SJCRH30 (cell line): ENCODE results near the gene RARB. TPM values are rescaled to one million over a fixed set of nuclear protein-coding genes. Genes with fewer than 3 reads are reported as not detected.

Source experiments
- DNase-seq, 2 experiments: peaks; one replicate each; pipeline ENCODE4 v3.0.0-alpha.2; 2015 to 2020
- H3K27ac ChIP-seq: fragments of 250-450 bp; sonication (Bioruptor Pico); 2 replicates; pipeline ENCODE4 v1.5.1; 2020; ENCODE audit warnings: mild to moderate bottlenecking, moderate library complexity
- H3K27me3 ChIP-seq: fragments of 250-450 bp; sonication (Bioruptor Pico); 2 replicates; pipeline ENCODE4 v1.5.1; 2020; ENCODE audit warnings: mild to moderate bottlenecking, moderate library complexity
- H3K36me3 ChIP-seq: fragments of 250-450 bp; sonication (Bioruptor Pico); 2 replicates; pipeline ENCODE4 v1.5.1; 2020; ENCODE audit warnings: mild to moderate bottlenecking, moderate library complexity
- H3K4me1 ChIP-seq: fragments of 250-450 bp; sonication (Bioruptor Pico); 2 replicates; pipeline ENCODE4 v1.5.1; 2020; ENCODE audit warnings: mild to moderate bottlenecking, moderate library complexity
- H3K4me3 ChIP-seq: fragments of 250-450 bp; sonication (Bioruptor Pico); 2 replicates; pipeline ENCODE4 v1.5.1; 2020; ENCODE audit warnings: mild to moderate bottlenecking, moderate library complexity
- H3K9me3 ChIP-seq: fragments of 250-450 bp; sonication (Bioruptor Pico); replicated peaks from 2 replicates; pipeline ENCODE4 v1.5.1; 2020; ENCODE audit warnings: mild to moderate bottlenecking, moderate library complexity
- total RNA-seq: library from RNA; depleted of rRNA; stranded (reverse); fragments of >200 nt; shearing (Covaris generic); gene quantifications from 2 replicates; pipeline ENCODE4 v1.2.3, GENCODE V29; 2014

The RARB gene
- total RNA-seq, 1 experiment from 2014 or later: 0.18 TPM

DNA sequence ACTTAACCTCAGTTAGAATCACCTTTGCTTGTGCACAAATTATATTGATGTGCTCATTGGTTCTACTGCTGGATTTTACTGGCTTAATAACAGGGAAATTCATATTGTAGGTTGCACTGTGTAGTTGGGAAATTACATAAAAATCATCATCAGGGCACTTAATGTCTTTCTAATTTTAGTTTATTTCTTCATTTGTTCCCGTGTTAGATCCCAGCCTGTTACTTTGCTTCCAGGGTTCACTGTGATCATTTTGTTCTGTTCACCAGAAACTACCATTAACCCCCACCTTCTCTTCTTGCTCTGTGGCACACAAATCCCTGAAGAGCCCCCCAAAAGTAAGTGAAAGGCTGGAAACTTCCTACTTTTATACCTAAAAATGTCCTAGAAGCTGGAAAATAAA, 80.4 kb downstream of the RARB start:
- Histone ChIP-seq H3K36me3 (no peaks in the 10 kb centered on the region), H3K4me1 (no peaks in the 10 kb centered on the region), H3K27ac (no peak overlapping the region), H3K9me3 (no peaks in the 10 kb centered on the region), H3K27me3 (no peaks in the 10 kb centered on the region; the same call in 1 of the 2 replicates), H3K4me3 (no peak overlapping the region)
- DNase-seq: no peak

DNA sequence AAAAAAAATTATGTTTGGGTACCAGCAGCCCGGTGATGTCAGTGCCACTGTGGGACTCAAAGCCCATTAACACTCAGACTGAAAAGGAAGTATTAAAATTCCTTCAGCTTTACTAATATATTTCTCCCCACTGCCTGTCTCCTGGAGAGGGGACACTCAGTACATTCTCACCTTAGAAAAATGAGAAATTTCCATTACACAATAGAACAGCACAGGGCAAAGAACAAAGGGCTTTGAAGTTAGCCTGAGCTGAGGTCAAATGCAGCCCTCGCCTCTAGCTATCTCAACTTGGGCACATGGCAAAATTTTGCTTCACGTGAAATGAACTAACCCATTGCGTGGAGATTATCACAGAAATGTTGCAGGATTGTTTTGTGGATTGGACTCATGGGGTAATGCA, 80.8 kb downstream of the RARB start:
- no peak overlapping the region for H3K4me3 ChIP-seq
- no peak for DNase-seq
- no peaks in the 10 kb centered on the region; the same call in 1 of the 2 replicates for H3K27me3 ChIP-seq
- no peaks in the 10 kb centered on the region for H3K36me3 ChIP-seq
- H3K4me1 ChIP-seq: no peaks in the 10 kb centered on the region
- H3K9me3 ChIP-seq: no peaks in the 10 kb centered on the region
- H3K27ac ChIP-seq: no peak overlapping the region

DNA sequence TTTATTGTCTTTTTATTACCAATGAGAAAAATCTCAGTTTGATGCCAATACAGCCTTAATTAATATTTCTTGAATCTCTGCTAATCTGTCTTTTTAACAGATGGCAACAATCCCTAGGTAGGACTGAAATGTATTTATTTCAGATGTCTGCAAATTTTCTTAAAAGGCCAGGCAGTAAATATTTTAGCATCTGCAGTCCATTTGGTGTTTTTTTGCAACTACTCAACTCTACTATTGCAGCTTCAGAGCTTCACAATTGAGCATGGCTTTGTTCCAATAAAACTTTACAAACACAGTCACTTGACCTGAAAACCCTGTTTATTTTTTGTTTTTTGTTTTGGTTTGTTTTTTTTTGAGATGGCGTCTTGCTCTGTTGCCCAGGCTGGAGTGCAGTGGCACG, 82.7 kb downstream of the RARB start:
- H3K4me3 ChIP-seq: no peak overlapping the region
- H3K4me1 ChIP-seq: no peaks in the 10 kb centered on the region
- DNase-seq: no peak
- no peak overlapping the region for H3K27ac ChIP-seq
- no peaks in the 10 kb centered on the region; the same call in 1 of the 2 replicates for H3K27me3 ChIP-seq
- H3K36me3 ChIP-seq: no peaks in the 10 kb centered on the region
- H3K9me3 ChIP-seq: no peaks in the 10 kb centered on the region

- Histone ChIP-seq H3K4me1 (no peaks in the 10 kb centered on the region), H3K27me3 (no peaks in the 10 kb centered on the region; the same call in 1 of the 2 replicates), H3K4me3 (no peak overlapping the region), H3K9me3 (no peaks in the 10 kb centered on the region), H3K36me3 (no peaks in the 10 kb centered on the region), H3K27ac (no peak overlapping the region)
- DNase-seq: no peak
These were observed 84.1 kb downstream of the RARB start for GRCh38 chr3:25511972-25512721.

DNA sequence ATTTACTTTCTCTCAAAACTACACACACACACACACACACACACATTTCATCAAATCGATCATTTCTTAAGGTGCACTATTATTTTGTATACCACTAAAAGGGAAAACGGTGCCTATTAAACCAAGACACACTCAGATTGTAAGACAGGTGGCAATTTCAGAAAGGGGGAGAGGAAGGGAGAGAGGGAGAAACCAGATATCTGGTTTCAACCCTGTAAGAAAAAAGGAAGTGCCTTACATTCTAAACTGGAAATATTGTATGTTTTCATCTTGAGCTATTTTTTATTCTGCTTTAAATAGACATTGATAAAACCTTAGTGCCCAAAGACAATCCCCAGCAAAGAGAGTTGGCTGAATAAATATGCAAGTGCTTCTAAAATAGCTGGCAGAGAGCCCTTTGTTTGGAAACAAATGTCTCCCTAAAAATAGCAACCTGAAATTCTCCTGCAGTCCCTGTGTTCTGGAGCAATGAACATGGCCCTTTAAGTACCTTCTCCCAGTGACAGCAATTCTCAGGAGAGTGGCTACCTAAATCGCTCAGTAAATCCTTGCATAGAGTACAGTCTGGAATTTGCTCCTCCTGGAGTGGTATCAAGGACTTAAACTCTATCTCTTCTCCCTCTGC, 85.7 kb downstream of the RARB start:
- H3K27me3 ChIP-seq: no peaks in the 10 kb centered on the region; the same call in 1 of the 2 replicates
- no peaks in the 10 kb centered on the region for H3K9me3 ChIP-seq
- H3K27ac ChIP-seq: no peak overlapping the region
- H3K4me3 ChIP-seq: no peak overlapping the region
- no peak for DNase-seq
- no peaks in the 10 kb centered on the region for H3K4me1 ChIP-seq
- no peaks in the 10 kb centered on the region for H3K36me3 ChIP-seq

DNA sequence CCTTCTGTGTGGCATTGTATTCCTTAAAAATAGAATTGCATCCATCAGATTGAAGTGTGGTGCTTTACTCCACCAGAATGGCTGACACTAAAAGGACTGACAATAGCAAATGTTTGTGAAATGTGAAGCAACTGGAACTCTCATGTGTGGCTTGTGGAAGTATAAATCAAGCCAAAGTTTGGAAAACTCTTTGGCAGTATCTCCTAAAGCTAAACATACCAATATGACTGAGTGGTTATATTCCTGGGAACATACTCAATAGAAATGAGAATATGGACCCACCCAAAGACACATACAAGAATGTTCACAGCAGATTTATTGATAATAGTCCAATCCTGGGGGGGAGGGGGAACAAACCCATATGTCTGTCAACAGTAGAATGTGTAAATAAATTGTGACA, 87.1 kb downstream of the RARB start:
- Histone ChIP-seq H3K4me3 (no peak overlapping the region), H3K27ac (no peak overlapping the region), H3K4me1 (no peaks in the 10 kb centered on the region), H3K27me3 (no peaks in the 10 kb centered on the region; the same call in 1 of the 2 replicates), H3K36me3 (no peaks in the 10 kb centered on the region), H3K9me3 (no peaks in the 10 kb centered on the region)
- no peak for DNase-seq

DNA sequence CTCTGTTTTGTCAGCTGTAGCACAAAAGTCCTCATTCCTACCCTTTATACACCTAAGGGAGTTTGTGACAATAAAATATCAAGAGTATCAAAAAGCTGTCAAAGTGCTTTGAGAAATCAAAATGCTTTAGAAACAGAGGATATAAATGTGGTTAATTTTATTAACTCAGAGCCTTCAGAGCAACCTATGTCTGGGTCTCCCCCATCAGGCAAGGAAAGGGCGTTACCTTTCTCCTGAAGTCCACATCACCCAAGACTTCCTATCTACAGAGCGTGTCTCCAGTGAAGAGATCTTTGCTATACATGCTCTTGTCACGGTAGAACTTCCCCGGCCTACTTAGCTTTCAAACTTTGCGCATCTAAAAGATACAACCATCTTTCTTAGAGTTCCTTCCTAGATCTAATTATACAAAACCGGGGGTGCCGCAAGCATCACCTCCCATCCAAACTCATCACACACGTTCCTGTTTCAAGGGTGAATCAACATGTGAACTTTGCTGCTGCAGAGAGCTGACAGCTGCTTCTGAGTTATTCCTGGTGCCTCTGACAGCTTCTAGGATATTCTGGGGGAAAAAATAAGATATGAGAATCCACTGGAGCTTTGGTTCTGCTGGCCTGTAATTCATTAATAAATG, 93.0 kb downstream of the RARB start:
- DNase-seq: no peak
- Histone ChIP-seq H3K27me3 (peaks cover 7% of the 10 kb centered on the region; the same call in 1 of the 2 replicates), H3K4me1 (no peaks in the 10 kb centered on the region), H3K36me3 (no peaks in the 10 kb centered on the region), H3K4me3 (no peak overlapping the region), H3K27ac (no peak overlapping the region), H3K9me3 (no peaks in the 10 kb centered on the region)

- Histone ChIP-seq H3K9me3 (peaks cover 2% of the 10 kb centered on the region; the same call in 1 of the 2 replicates), H3K4me3 (no peak overlapping the region), H3K27me3 (peaks cover 11% of the 10 kb centered on the region; the same call in 1 of the 2 replicates), H3K36me3 (no peaks in the 10 kb centered on the region), H3K27ac (no peak overlapping the region), H3K4me1 (no peaks in the 10 kb centered on the region)
- DNase-seq: no peak
These were observed 99.3 kb downstream of the RARB start for GRCh38 chr3:25527336-25527735.

DNA sequence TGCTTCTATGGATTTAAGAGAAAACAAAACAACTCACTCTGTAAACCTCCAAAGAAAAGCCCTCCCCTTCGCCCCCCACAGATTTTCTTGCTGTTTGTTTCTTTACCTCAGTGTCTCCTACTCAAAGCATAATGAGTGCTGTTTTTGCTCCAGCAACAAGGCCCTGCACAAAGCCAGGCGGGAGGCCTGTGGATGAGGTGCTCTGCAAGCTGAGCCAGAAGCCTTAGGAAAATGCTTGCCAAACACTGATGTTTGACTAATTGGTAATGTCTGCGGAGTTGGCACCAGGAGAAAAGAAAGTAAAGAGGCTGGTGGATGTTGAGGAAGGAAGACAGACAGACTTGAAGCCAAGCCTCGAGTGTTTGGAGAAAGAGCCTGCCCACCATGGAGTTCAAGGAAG, 99.7 kb downstream of the RARB start:
- Histone ChIP-seq H3K27me3 (peaks cover 8% of the 10 kb centered on the region; the same call in 1 of the 2 replicates), H3K9me3 (peaks cover 7% of the 10 kb centered on the region; the same call in 1 of the 2 replicates), H3K4me3 (no peak overlapping the region), H3K27ac (no peak overlapping the region), H3K36me3 (no peaks in the 10 kb centered on the region), H3K4me1 (no peaks in the 10 kb centered on the region)
- DNase-seq: no peak

GRCh38 chr3:25531971-25532370, 103.9 kb downstream of the RARB start:
- Histone ChIP-seq H3K36me3 (no peaks in the 10 kb centered on the region), H3K9me3 (peaks cover 8% of the 10 kb centered on the region; the same call in 1 of the 2 replicates), H3K27ac (no peak overlapping the region), H3K4me1 (no peaks in the 10 kb centered on the region), H3K27me3 (0 out of 2 replicates have a peak, but pooled peaks cover 4% of the 10 kb centered on the region), H3K4me3 (no peak overlapping the region)
- DNase-seq: no peak

GRCh38 chr3:25532431-25533162, 104.5 kb downstream of the RARB start:
- H3K27me3 ChIP-seq: 0 out of 2 replicates have a peak, but pooled peaks cover 4% of the 10 kb centered on the region
- no peaks in the 10 kb centered on the region for H3K4me1 ChIP-seq
- no peaks in the 10 kb centered on the region for H3K36me3 ChIP-seq
- H3K9me3 ChIP-seq: peaks cover 8% of the 10 kb centered on the region; the same call in 1 of the 2 replicates
- H3K27ac ChIP-seq: no peak overlapping the region
- H3K4me3 ChIP-seq: no peak overlapping the region
- peak; percentile 51 to 82 for DNase-seq

DNA sequence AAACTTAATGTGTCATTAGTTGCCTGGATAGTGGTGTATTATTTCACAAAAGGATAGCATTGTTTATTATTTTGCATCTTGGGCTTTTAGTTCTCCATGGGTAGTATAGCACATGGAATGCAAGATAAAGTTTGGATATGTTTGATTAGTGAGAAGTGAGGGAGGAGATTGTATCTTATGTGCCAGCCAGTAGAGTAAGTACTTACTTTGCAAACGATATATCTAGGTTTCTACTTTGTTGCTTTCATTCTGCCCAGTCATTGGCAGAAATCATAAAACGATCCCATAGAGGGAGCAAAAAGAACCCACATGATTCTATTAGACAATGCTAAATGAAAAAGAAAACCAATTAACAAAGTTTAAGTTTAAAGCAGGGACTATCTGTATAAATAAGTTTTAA, 105.3 kb downstream of the RARB start:
- no peaks in the 10 kb centered on the region for H3K4me1 ChIP-seq
- H3K27ac ChIP-seq: no peak overlapping the region
- peaks cover 8% of the 10 kb centered on the region; the same call in 1 of the 2 replicates for H3K9me3 ChIP-seq
- 0 out of 2 replicates have a peak, but pooled peaks cover 4% of the 10 kb centered on the region for H3K27me3 ChIP-seq
- no peak for DNase-seq
- H3K36me3 ChIP-seq: no peaks in the 10 kb centered on the region
- H3K4me3 ChIP-seq: no peak overlapping the region

- Histone ChIP-seq H3K4me1 (no peaks in the 10 kb centered on the region), H3K9me3 (peaks cover 11% of the 10 kb centered on the region; the same call in 1 of the 2 replicates), H3K36me3 (no peaks in the 10 kb centered on the region), H3K27me3 (peaks cover 5% of the 10 kb centered on the region; the same call in 1 of the 2 replicates), H3K4me3 (no peak overlapping the region), H3K27ac (no peak overlapping the region)
- DNase-seq: no peak
These were observed 105.9 kb downstream of the RARB start for GRCh38 chr3:25534007-25534406.
